ENCODE results near the gene MMP25.
"Not testable (repeated sequence)": the region's sequence is repeated elsewhere in the genome, so short reads cannot be mapped to it uniquely, and the experiment has no call there.

The MMP25 gene

GRCh38 chr16:3030222-3031212 is 15.8 kb upstream of the MMP25 start:
- no peak for DNase-seq

- DNase-seq: no peak
Measured at GRCh38 chr16:3032624-3033023, 13.7 kb upstream of the MMP25 start.

GRCh38 chr16:3035289-3035971 is 10.9 kb upstream of the MMP25 start:
- DNase-seq: no peak

GRCh38 chr16:3035972-3036725 is 10.2 kb upstream of the MMP25 start:
- DNase-seq: no peak

GRCh38 chr16:3036726-3037315 is 9.5 kb upstream of the MMP25 start, which contains the start of gene BICDL2:
Gene BICDL2 (minus strand): TSS chr16:3036944. CDS start chr16:3035496, 1,448 bp downstream.
- no peak for DNase-seq

GRCh38 chr16:3038256-3038655 is 8.1 kb upstream of the MMP25 start:
- DNase-seq: no peak

- no peak for DNase-seq
Measured at GRCh38 chr16:3038896-3039295, 7.5 kb upstream of the MMP25 start.

- DNase-seq: no peak
Measured at GRCh38 chr16:3042376-3042775, 4.0 kb upstream of the MMP25 start.

GRCh38 chr16:3044708-3045107 is 1.7 kb upstream of the MMP25 start:
- no peak for DNase-seq

GRCh38 chr16:3046641-3047386 is 453 bp downstream of the MMP25 start:
- no peak for DNase-seq

GRCh38 chr16:3047387-3047720 is 993 bp downstream of the MMP25 start:
- no peak for DNase-seq

GRCh38 chr16:3049921-3050481 is 3.6 kb downstream of the MMP25 start:
- DNase-seq: no peak

- no peak for DNase-seq
Measured at GRCh38 chr16:3050487-3050886, 4.1 kb downstream of the MMP25 start.

GRCh38 chr16:3051009-3051408 is 4.6 kb downstream of the MMP25 start:
- DNase-seq: no peak

- DNase-seq: no peak
Measured at GRCh38 chr16:3051494-3051893, 5.1 kb downstream of the MMP25 start.

GRCh38 chr16:3052571-3053329 is 6.4 kb downstream of the MMP25 start:
- DNase-seq: not testable (repeated sequence)

- not testable (repeated sequence) for DNase-seq
Measured at GRCh38 chr16:3053330-3053710, 7.0 kb downstream of the MMP25 start.

- DNase-seq: no peak
Measured at GRCh38 chr16:3054965-3055733, 8.8 kb downstream of the MMP25 start.

- DNase-seq: not testable (repeated sequence)
Measured at GRCh38 chr16:3055734-3056115, 9.4 kb downstream of the MMP25 start.
